ENCODE results near the gene PI3.

PI3 gene

GRCh38 chr20:45189067-45189609, 14.4 kb downstream of the PI3 start:
- DNase-seq = no peak

- DNase-seq = no peak
Measured at GRCh38 chr20:45189861-45190260, 15.2 kb downstream of the PI3 start.

- DNase-seq = no peak
Measured at GRCh38 chr20:45191926-45192325, 17.2 kb downstream of the PI3 start.

- no peak for DNase-seq
Measured at GRCh38 chr20:45193331-45193730, 18.6 kb downstream of the PI3 start.

GRCh38 chr20:45206725-45207124, 32.0 kb downstream of the PI3 start, which contains the start of gene SEMG1:
SEMG1 (plus strand) TSS chr20:45207033; CDS start chr20:45207054, 21 bp downstream.
- no peak for DNase-seq

GRCh38 chr20:45209924-45210323, 35.2 kb downstream of the PI3 start:
- no peak for DNase-seq

GRCh38 chr20:45211569-45212474, 37.1 kb downstream of the PI3 start:
- no peak for DNase-seq

GRCh38 chr20:45212836-45213235, 38.1 kb downstream of the PI3 start:
- no peak for DNase-seq

GRCh38 chr20:45218124-45218523, 43.4 kb downstream of the PI3 start:
- no peak for DNase-seq

- DNase-seq = no peak
Measured at GRCh38 chr20:45218636-45219035, 43.9 kb downstream of the PI3 start.

- no peak for DNase-seq
Measured at GRCh38 chr20:45221076-45221475, 46.4 kb downstream of the PI3 start, which contains the start of gene SEMG2. SEMG2 (plus strand) TSS chr20:45221373; CDS start chr20:45221390, 17 bp downstream.

GRCh38 chr20:45223136-45223535, 48.4 kb downstream of the PI3 start:
- DNase-seq = no peak

All from activated CD4-positive, CD25-positive, alpha-beta regulatory T cell (primary cell).